HEK293 (cell line): Measurements from ENCODE around the gene RHBDF2.

Source experiments
- ATF2 ChIP-seq: fragments of 450-650 bp; formaldehyde crosslinking; IDR thresholded peaks from 2 replicates; pipeline ENCODE4 v1.5.1; 2016; ENCODE audit warnings: missing biosample characterization, missing genetic modification characterization, low read depth
- CTCF ChIP-seq: fragments of 450-650 bp; formaldehyde crosslinking; IDR thresholded peaks from 2 replicates; pipeline ENCODE4 v1.5.1; 2016; ENCODE audit warnings: missing biosample characterization, missing genetic modification characterization
- GLI4 ChIP-seq: fragments of 450-650 bp; formaldehyde crosslinking; IDR thresholded peaks from 2 replicates; pipeline ENCODE4 v1.5.1; 2016; ENCODE audit warnings: missing biosample characterization, missing genetic modification characterization
- PRDM1 ChIP-seq: fragments of 450-650 bp; formaldehyde crosslinking; IDR thresholded peaks from 2 replicates; pipeline ENCODE4; 2016; ENCODE audit warnings: missing biosample characterization, missing genetic modification characterization
- ZFP41 ChIP-seq: fragments of 450-650 bp; formaldehyde crosslinking; IDR thresholded peaks from 2 replicates; pipeline ENCODE4 v1.5.1; 2016; ENCODE audit warnings: missing biosample characterization, missing genetic modification characterization, borderline replicate concordance
- ZNF26 ChIP-seq: fragments of 450-650 bp; formaldehyde crosslinking; IDR thresholded peaks from 2 replicates; pipeline ENCODE4 v1.5.1; 2016; ENCODE audit warnings: missing biosample characterization, missing genetic modification characterization
- ZNF274 ChIP-seq, 2 experiments: fragments of 200-500 bp in 1 of 2; fragments of 450-650 bp in 1 of 2; sonication (Bioruptor generic) in 1 of 2; formaldehyde crosslinking in 1 of 2; IDR thresholded peaks; 2 replicates each; pipeline versions ENCODE4 v1.5.1 to v1.6.1; 2014 to 2016; ENCODE audit warnings: borderline replicate concordance in 1 of 2, inconsistent platforms in 1 of 2, low read length in 1 of 2, missing biosample characterization in 1 of 2, missing genetic modification characterization in 1 of 2
- ZNF585B ChIP-seq: fragments of 450-650 bp; formaldehyde crosslinking; IDR thresholded peaks from 2 replicates; pipeline ENCODE4 v1.5.1; 2016; ENCODE audit warnings: missing biosample characterization, missing genetic modification characterization
- ZNF629 ChIP-seq: fragments of 450-650 bp; formaldehyde crosslinking; IDR thresholded peaks from 2 replicates; pipeline ENCODE4 v1.5.1; 2017; ENCODE audit warnings: missing biosample characterization, missing genetic modification characterization

GRCh38 chr17:76449126-76449525, 52.1 kb downstream of the RHBDF2 start:
- TF ChIP-seq ATF2 (tag by site-specific recombination) (no peak), CTCF (no peak), ZNF274 (IDR thresholded peaks at IDR 0.05; ENCODE audit: low read length) (no peak), ZNF274 (tag by site-specific recombination; IDR thresholded peaks at IDR 0.05; ENCODE audit: borderline replicate concordance) (no peak), ZNF26 (tag by site-specific recombination) (no peak), GLI4 (tag by site-specific recombination) (no peak), ZFP41 (tag by site-specific recombination) (no peak), ZNF585B (tag by site-specific recombination) (no peak), ZNF629 (tag by site-specific recombination) (no peak), PRDM1 (tag by site-specific recombination) (no peak)
